ENCODE results near the gene JHY.
A peak's percentile ranks its signal among the peaks of the same experiment; 100 is the strongest.

JHY gene

DNA sequence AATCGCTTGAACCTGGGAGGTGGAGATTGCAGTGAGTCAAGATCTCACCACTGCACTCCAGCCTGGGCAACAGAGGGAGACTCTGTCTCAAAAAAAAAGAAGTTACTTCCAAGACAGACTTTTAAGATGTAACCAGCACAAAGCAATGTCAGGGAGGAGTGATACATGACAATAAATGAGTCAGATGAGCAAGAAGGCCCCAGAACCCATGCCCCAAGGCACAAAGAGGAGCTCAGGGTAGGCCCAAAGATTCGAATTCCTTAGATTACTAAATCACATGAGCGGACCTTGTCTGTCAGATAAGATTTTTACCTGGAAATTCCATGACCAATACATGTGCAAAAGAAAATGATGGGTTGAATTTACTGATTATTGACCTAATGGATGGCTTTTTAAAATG is 10.5 kb upstream of the JHY start:
- DNase-seq: no peak

DNA sequence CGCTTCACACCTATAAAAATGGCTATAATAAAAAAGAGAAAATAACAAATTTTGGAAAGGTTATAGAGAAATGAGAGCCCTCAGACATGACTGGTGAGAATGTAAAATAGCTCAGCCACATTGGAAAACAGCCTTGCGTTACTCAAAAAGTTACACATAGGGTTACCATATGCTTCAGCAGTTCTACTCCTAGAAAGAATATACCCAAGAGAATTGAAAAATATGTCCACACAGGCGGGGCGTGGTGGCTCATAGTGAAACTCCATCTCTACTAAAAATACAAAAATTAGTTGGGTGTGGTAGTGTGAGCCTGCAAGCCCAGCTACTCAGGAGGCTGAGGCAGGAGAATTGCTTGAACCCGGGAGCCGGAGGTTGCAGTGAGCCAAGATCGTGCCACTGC is 7.6 kb upstream of the JHY start:
- no peak for DNase-seq

DNA sequence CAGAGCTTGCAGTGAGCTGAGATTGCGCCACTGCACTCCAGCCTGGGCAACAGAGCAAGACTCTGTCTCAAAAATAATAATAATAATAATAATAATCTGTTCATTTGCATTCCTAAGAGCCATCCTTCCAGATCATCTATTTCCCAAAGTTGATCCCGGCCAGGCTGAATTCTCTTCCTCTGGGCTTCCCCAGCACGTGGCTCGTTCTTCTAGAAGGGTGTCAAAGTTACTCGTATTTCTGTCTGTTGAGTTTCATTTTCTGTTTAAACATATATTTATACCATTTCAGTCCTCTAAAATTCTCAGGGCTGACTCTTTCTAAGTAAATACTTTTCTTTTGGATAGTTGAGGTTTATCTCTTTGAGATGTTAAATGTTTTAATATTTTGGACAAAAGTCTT is 4.8 kb upstream of the JHY start:
- no peak for DNase-seq

DNA sequence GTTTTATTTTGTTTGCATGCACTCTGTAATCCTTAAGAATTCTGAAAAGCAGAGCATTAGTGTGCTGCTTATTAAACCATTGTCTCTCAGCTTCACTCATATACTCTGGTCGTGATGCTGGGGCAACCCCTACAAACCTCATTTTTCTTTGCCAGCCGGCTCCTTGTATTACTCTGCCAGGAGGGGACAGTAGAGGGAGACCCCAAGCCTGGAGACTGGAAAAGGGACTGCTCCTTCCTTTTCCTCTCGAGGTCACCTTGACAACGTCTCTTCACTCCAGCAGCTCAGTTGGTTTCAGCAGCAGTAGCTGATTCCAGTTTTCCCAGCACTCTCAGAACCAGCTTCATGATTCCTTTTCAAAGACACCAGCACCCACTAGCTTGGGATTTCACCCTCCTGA is 2.8 kb upstream of the JHY start:
- no peak for DNase-seq

DNA sequence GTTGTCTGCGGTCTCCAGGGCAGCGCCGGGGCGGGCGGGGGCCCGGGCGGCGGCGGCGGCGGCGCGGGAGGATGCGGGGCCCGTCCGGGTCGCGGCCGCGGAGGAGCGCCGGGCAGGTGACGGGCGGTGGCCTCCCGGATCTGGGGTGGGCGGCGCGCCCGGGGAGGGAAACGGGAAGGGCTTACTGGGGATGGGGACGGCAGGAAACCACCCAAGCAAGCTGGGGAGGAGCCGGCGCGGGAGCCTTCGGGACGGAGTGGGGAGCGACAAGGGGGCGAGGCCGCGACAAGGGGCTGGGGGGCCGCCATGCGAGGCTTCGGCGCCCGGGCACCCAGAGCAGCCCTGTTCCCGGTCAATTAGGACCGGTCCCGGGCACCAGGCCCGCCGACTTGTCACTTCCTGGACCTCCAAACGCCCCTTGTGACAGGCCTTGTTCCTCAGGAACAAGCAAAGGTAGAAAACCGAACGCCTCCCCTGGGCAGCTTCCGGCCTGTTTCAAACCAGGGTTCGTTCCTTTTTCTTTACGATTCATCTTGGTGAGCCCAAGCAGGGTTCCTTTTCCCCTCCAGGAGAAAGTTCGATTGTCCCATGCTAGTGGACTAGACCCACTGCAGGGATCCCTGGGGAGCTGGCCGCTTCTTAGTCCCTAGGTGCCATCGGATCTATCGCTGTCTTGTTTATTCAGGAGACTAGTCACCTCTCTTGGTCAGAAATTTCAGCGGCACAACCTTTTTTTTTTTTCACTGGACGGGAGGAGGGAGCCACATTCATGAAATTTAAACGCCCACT is 492 bp downstream of the JHY start:
- DNase-seq: peak; percentile 51

DNA sequence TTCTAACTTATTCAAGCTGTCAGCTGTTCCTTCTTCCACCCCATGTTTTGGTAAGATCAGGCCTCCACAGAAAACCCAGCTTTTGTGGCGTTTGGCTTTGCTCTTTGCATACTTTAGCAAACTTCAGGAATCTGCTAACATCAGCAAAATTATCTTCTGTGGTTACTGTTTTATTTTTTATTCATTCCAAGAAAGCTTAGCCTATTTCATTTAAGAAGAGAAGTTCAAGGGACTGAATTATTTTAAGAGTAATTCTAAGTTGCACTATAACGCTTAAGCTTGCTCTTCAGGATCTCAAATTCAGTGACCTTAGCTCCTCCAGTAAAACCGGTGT is 1.1 kb downstream of the JHY start:
- DNase-seq: no peak

DNA sequence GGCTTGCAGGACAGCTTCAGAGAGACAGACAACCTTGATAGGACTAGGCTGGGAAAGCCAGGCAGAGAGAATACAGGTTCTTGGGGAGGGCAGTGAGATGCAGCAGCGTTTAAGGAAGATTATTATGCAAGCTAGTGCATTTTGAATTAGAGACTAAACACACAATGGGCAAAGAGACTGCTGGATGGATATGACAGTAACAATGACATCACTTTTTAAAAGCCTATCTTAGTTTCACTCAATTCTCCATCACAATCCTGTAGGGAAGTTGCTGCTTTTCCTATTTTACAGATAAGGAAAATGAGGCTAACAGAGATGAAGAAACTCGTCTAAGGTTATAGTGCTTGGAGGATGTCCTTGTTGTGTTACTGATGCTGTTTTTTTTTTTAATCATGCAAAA is 5.6 kb downstream of the JHY start:
- DNase-seq: no peak

DNA sequence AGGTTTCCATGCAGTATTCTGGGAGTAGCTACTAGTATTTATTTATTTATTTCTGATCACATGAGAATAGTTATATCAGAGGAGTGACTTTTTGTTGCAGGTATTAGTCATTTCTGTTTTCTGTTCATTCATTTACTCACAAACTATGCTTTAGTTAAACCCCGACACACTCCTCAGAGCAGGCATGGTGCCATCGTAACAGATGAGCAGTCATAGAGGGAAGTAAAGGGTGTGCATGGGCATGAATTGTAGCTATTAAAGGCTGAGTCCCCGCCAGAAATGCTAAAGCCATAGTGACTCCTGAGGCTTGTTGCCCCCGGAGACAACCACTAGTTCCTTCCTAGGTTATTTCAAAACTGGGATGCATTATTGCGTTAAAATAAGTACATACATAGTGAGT is 10.6 kb downstream of the JHY start:
- no peak for DNase-seq

DNA sequence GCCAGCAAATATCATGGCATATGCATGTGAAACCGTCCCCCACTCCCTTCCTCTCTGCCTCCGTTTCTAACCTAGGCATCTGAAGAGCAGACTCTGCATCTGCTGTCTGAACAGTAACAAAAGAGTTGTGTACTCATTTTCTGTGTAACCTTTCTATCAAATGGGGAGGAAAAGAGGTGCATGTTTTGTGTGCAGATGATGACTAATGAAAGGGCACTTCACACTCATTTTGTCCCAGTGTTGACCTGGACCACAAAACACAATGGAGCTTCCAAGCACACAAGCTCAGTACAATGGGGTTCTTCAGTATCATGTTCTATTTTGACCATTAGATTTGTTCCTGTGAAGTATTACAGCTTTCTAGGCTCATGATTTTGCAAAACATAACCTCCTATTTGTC is 13.0 kb downstream of the JHY start:
- no peak for DNase-seq

DNA sequence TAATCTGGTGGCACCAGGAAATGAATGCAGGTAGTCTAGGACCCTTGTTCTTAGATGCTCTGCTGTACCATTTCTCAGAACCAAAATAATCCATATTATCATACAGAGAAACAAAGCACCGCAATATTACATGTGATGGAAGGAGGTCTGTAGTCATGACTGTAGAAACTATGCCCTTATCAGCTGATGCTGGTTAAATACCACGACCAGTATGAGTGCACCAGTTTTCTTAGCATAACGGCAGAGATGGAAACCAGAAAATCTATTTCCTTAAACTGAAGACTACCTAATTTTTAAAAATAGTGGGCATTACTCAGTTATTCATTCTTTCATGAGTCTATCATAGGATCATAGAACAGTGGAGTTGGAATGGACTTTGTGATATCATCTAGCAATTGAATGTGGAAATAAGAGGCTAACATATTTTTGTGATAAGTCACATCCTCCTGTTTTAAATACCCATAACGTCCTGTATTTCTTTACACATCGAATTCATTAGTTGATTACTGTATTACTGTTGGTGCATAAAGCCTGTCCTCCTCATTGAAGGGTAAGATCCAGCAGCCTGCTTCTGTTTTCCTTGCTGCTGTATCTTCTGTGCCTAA is 15.1 kb downstream of the JHY start:
- DNase-seq: no peak

DNA sequence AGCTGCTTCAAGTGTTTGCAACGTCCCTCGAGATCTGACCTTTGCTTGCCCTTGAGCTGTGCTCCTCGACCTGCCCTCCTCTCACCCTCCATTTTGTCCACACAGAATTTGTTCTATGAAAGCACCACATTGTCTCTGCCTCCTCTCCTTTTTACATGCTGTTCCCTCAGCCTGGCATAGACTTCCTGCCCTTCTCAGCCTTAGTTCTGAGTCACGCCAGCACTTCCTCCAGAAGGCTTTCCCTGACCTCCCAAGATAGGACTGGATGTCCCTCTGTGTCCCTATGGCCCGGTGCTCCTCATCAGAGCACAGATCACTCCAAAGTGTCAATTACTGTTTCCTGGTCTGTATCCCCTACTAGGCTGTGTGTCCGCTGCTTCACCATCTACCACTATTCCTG is 16.2 kb downstream of the JHY start:
- DNase-seq: no peak

DNA sequence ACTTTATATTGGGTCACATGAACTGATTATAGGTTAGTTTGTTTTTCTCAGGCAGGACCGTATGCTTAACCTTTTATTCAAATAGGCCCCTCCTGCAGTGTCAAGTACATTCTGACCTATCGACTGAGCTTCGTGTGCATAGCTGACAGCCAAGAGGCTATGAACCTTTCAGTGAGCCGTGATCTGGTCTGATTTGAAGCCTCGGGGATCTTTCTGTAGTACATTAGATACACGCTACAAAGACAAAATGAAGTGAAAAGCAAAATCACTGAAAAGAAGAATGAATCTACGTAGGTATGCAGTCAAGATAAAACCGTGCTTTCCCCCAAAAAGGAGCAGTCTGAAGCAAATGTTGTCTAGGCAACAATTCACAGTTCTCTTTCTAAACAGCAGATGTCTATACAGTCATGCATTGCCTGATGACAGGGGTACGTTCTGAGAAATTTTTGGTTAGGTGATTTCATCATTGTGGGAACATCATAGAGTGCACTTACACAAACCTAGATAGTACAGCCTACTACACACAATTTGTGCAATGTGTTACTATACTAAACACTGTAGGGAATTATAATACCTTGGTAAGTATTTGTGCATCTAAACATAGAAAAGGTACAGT is 18.1 kb downstream of the JHY start:
- DNase-seq: no peak

DNA sequence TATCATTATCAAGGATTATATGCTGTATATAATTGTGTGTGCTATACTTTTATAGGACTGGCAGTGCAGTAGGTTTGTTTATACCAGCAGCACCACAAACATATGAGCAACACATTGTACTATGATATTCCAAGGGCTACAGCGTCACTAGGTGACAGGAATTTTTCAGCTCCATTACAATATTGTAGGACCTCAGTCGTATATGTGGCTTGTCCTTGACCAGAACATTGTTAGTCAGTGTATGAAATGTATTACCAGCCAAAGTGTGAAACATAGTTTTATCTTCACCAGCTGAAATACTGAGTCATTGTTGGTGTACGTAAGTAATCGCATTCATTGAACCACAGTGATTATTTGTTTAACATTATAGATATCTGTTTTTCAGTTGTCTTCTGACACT is 20.4 kb downstream of the JHY start:
- no peak for DNase-seq

DNA sequence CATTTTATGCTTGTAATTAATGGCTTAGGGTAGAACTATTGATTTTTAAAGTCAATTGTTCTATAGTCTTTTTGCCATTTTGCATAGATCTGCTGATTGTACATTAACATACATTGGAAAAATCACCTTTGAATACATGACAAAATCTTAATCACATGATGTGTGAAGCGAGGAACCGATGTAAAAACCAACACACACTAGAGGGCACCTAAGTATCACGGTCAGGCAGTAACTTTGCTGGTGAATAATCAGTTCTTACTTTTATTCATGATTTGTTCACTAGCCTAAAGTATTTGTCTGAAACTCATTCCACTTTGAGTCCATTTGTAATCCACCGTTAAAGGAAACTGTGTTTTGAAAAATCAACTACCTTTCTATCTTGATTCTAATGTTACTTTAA is 28.2 kb downstream of the JHY start:
- DNase-seq: peak; percentile 5

DNA sequence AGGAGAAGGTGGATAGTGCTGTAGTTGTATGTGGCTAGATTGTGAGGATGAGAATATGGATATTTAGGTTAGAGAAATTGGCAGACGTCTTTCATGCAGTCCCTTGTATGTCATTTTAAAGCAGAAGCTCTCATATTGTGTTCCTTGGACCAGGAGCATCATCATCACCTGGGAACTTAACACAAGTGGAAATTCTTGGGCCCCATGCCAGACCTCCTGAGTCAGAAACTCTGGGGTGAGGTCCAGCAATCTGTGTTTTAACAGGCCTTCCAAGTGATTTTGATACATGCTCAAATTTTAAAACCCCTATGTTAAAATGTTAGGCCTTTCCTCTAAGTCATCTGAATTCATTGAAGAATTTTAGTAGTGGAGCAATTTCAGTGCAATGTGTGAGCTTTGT is 34.8 kb downstream of the JHY start:
- DNase-seq: no peak

DNA sequence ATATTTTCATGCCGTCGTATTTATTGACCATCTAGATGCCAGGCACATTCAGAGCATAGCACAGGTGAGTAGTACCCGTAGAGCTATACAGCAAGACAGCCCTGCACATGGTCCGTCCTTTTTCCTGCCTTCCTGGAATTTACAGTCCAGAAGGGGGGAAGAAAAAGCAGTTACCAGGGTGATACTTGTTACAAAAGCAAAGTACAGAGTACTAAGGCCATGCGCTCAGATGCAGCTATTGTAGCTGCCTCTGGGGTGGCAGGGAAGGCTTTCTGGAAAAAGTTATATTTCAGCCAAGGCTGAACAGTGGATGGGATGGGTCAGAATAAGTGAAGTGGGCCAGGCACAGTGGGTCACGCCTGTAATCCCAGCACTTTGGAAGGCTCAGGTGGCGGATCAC is 36.2 kb downstream of the JHY start:
- no peak for DNase-seq

DNA sequence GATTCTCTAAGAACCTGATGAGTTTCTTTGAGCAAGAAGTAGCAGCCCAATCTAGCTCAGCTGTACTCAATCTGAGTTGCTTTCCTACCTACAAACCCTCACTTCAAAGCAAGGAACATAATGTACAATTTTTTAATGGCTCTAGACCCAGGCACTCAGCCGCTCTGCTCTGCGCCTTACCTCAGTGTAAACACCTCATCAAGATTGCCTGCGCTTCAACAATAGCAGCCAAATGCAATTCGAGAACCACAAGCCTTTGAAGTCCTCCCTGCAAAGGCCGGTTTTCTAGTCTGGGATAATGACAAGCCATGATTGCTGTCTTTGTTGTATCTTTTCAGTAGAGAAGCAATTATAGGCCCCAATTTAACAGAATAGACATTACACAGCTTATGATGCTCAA is 38.0 kb downstream of the JHY start:
- DNase-seq: no peak

DNA sequence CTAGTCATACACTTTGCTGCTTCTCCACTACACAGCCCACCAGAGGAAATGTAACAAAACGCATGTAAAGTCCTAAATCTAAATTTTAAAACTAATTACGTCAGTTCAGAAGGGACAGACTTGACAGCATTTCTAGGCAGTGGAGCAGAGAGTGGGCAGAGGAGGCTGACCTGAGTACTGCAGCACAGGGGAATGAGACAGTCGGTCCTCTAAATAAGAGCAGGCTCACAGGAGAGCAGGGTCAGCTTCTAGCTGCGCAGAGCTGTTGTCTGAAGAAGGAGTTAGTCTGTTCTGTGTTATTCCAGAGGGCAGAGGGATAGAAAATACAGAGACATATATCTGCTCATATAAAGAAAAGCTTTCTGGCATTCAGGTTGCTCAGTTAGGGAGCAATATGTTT is 40.3 kb downstream of the JHY start:
- no peak for DNase-seq

DNA sequence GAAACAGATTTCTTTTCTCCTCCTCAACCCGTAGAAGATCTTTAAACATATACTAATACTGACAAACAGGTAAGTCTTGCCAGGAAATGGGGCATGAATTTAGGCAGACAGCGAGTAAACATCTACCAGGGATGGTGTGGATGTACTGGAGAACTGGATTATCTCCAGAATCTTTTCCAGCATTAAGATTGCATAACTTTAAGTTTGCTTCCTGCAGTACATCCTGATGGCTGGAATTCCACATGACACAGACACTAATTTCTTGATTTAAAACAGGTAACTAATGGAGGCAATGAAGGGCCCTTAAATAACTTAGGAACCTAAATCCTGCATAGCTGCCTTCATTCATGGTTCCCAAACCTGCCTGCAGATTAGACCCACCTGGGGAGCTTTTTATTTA is 40.7 kb downstream of the JHY start:
- no peak for DNase-seq

DNA sequence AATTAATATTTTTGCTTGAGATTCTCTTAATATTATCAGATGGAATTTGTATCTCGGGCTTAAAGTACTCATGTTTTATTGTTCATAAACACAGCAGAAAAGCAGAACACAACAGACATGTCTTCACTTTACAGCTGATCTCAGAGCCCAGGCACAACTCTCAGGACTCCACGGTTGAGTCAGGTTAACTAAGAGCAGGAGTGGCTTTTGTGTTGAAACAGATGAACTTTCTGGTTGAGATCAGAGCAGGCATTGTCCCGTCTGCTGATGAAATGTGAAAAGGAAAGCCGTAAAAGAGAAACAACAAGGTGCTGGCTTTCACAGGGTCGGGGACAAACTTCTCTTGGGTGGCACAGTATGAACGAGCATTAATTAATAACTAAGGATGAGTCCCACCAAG is 49.0 kb downstream of the JHY start:
- no peak for DNase-seq

DNA sequence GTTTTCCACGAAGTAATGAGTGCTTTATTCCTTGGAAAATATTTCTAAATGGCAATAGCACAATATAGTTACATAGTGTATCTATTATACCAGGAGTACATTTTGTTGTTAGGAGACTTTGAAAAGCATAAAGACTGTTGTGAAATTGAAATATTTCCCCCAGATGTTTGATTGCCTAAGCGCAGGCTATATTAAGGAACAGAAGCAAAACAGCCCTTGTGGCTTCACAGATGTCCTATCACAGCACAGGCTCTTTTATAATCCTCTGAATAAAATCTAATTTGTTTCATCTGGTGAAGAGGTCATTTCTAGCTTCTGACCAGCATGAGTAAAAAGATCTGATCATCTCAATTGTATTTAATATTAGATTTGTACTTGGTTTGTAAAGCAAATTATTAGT is 50.9 kb downstream of the JHY start:
- no peak for DNase-seq

DNA sequence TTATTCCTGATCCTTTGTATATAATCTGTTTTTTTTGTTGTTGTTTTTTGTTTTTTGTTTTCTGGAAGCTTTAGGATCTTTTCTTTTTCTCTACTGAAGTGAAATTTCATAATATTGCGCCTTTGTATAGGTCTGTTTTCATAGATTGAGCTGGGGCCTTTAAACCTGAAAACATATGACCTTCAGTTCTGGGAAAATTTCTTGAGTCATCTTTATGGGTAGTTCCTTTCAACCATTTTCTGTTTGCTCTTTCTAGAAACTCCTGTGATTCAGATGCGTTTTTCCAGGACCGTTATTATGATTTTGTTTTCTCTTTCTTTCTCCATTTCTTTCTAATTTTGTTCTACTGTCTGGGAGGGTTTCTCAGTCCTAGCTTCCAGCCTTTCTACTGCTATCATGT is 55.4 kb downstream of the JHY start:
- no peak for DNase-seq

DNA sequence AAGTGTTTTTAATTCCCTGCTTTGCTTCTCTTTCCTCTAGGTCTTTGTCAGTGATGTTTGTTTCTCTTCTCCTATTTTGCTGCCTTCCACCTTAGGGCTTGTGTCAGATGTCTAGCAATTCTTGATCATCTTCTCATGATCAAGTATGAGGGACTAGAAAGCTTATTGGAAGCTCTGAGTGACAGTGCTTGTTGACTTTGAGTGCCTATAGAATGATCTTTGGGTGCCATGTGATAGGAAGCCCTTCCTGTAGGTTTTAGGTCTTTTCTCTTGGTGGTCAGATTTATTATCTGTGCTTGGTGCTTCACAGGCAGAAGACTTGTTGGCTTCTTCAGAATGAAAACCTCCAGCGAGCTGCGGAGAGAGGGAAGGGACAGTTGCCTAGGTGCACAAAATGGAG is 56.0 kb downstream of the JHY start:
- no peak for DNase-seq

DNA sequence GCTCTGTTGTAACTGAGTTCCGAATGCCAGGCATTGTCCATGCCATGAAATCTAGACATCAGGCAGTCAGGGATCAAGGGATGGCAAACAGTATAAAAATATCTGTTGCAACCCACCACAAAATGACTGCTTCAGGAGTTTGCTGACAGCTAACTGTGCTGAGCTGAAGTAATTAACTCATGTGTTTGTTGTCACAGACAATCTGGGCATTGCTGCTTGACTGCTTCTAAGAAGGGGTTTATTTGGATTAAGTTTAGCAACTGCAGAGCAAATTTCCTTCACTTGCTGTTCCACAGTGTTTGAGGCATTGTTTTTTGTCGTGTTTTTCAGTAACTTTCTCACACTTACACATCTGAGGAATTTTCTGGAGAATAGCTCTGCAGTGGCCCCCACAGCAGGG is 68.7 kb downstream of the JHY start:
- no peak for DNase-seq

DNA sequence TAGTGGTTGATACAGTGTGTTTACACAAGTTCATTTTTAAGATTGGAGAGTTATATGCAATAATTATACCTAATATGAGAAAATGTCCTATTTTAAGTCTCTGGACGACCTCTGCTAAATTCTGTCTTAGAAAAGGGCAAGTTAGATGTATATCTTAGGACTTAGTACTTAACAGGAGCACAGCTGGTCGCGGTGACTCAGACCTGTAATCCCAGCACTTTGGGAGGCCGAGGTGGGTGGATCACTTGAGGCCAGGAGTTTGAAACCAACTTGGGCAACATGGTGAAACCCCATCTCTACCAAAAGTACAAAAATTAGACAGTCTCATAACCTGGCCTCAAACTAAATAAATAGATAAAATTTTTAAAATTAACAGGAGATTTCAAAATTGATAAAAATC is 71.9 kb downstream of the JHY start:
- DNase-seq: no peak

Data from activated CD4-positive, alpha-beta T cell treated with anti-CD3 and anti-CD28 coated beads for 48 hours (primary cell).